Measurements from ENCODE around the gene SCAMP2.

DNA sequence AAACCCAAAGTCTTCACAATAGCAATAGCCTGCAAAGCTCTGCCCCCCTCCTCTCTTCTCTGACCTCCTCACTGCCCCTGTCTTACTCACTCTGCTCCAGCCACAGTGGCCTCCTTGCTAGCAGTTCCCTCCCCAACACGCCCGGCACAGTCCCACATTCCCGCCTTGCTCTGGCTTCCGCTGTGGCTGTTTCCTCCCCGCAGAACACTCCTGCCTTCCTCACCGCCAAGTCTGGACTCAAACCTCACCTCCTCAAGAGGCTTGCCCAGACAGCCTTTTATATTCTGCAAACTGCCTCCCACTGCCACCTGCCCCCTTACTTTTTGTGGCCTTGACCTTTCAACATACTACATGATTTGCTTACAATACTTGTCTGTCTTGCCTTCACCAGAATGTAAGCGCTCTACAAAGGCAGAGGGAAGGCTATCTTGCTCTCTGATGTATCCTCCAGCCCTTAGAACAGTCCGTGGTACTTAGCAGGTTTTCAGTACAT lies 16.3 kb upstream of the SCAMP2 start:
- TF ChIP-seq, protein P1, sequence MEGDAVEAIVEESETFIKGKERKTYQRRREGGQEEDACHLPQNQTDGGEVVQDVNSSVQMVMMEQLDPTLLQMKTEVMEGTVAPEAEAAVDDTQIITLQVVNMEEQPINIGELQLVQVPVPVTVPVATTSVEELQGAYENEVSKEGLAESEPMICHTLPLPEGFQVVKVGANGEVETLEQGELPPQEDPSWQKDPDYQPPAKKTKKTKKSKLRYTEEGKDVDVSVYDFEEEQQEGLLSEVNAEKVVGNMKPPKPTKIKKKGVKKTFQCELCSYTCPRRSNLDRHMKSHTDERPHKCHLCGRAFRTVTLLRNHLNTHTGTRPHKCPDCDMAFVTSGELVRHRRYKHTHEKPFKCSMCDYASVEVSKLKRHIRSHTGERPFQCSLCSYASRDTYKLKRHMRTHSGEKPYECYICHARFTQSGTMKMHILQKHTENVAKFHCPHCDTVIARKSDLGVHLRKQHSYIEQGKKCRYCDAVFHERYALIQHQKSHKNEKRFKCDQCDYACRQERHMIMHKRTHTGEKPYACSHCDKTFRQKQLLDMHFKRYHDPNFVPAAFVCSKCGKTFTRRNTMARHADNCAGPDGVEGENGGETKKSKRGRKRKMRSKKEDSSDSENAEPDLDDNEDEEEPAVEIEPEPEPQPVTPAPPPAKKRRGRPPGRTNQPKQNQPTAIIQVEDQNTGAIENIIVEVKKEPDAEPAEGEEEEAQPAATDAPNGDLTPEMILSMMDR (IDR thresholded peaks at IDR 0.05) = no peak
- no peak for TF ChIP-seq POLR2A (IDR thresholded peaks at IDR 0.05)

Data from thyroid gland (tissue), 4 donors.